Hypothalamus (tissue), 51 donors: ENCODE results near the gene CHADL.
"Not testable (repeated sequence)": the region's sequence is repeated elsewhere in the genome, so short reads cannot be mapped to it uniquely, and the experiment has no call there.

ENCODE experiments used
- DNase-seq, 51 donors: peaks; one replicate each; lab custom pipeline; 2025; lab: John Stamatoyannopoulos, UW

The CHADL gene

GRCh38 chr22:41259756-41260155 is 19.0 kb upstream of the CHADL start:
- DNase-seq, result not testable (repeated sequence)

GRCh38 chr22:41257696-41258095 is 17.0 kb upstream of the CHADL start:
- no peak for DNase-seq

GRCh38 chr22:41256254-41257253 is 15.8 kb upstream of the CHADL start:
- DNase-seq, result no peak

GRCh38 chr22:41254230-41254629 is 13.5 kb upstream of the CHADL start:
- DNase-seq, result no peak

GRCh38 chr22:41252365-41252764 is 11.6 kb upstream of the CHADL start:
- DNase-seq, result peak in 1 of 51 donors; percentile 10

- DNase-seq, result no peak
These were observed 9.4 kb upstream of the CHADL start for GRCh38 chr22:41250127-41250526.

- DNase-seq, result no peak
These were observed 8.7 kb upstream of the CHADL start for GRCh38 chr22:41249442-41249841.

GRCh38 chr22:41248758-41249157 is 8.0 kb upstream of the CHADL start:
- DNase-seq, result no peak

- no peak for DNase-seq
These were observed 7.6 kb upstream of the CHADL start for GRCh38 chr22:41248314-41248713.

GRCh38 chr22:41247703-41248102 is 7.0 kb upstream of the CHADL start:
- DNase-seq, result peak in 11 of 51 donors; percentile 12 to 55 (median 24)

- DNase-seq, result no peak
These were observed 5.3 kb upstream of the CHADL start for GRCh38 chr22:41245917-41246499.

- no peak for DNase-seq
These were observed 2.6 kb upstream of the CHADL start for GRCh38 chr22:41243361-41243760.

- no peak for DNase-seq
These were observed 1.8 kb upstream of the CHADL start for GRCh38 chr22:41242396-41243117.

- DNase-seq, result no peak
These were observed 474 bp upstream of the CHADL start for GRCh38 chr22:41241133-41241676.

GRCh38 chr22:41239443-41240128 is 1.1 kb downstream of the CHADL start:
- peak in 21 of 51 donors; percentile 13 to 66 (median 37) for DNase-seq

- DNase-seq, result no peak
These were observed 1.9 kb downstream of the CHADL start for GRCh38 chr22:41238570-41239442.

- peak in 34 of 51 donors; percentile 11 to 74 (median 46) for DNase-seq
These were observed 2.8 kb downstream of the CHADL start for GRCh38 chr22:41237707-41238569.

- DNase-seq, result peak in 1 of 51 donors; percentile 26
These were observed 3.6 kb downstream of the CHADL start for GRCh38 chr22:41237036-41237706.
